NCI-H2196 (cell line): Measurements from ENCODE around the gene CPLX4.
"Not testable (repeated sequence)": the region's sequence is repeated elsewhere in the genome, so short reads cannot be mapped to it uniquely, and the experiment has no call there.

Experiments used
- DNase-seq: peaks from one replicate; lab custom pipeline; 2025; ENCODE audit not compliant: unreplicated experiment; lab: John Stamatoyannopoulos, UW

CPLX4 gene

DNA sequence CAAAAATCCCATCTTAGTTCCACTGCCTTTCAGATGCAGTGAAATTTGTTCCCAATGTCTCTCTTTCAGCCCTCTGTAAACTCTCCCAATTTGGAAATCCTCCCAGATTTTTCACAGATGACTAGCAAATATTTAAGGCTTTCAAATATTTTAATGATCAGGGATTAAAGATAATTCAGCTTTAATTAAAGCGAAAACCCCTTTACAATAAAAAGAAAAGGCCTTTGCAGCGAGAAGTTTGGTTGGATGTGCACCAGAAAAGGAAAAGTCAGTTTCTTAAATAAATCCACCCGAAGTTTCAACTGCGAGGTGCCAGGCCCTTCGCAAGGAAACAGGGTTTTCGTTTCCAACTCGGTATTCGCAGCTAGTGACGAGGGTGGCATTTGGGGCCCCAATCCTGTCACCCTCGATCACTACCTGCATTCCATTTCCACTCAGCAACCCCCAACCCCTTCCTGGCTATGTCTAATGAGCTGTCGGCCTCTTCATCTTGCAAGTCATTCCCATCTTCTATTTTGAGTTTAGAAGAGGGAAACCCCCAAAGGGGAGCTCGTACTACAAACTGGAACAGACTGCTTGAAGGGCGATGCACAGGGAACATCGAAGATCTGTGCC is 46.7 kb downstream of the CPLX4 start:
- DNase-seq: no peak

- DNase-seq: no peak
Observed at GRCh38 chr18:59270689-59271257, 47.7 kb downstream of the CPLX4 start.

DNA sequence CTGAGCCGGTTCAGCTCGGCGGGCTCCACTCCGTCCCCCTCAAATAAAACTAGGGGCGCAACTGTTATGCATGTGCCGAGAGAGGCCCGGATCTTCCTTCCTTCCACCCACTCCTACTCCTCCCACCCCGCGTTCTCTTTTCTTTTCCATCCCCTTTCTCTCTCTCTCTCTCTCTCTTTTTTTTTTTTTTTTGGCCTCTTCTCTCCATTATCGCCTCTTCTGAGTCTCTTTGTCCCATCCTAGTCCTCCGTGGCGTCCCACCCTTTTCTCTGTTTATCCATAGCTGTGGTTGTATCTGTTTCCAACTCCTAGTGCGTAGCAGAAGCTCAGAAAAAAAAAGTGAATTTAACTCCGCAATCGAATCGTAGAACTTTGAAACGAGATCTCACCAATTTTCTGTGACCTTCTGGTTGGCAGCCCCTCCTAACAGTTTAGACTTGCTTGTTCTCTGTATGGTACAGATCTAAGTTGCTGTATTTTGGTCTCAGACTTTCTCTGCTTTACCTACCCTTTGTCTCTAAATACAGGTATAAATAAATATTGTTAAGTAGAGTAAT is 48.8 kb downstream of the CPLX4 start:
- no peak for DNase-seq

- DNase-seq: peak; percentile 54
Observed at GRCh38 chr18:59268721-59269562, 49.5 kb downstream of the CPLX4 start.

GRCh38 chr18:59268127-59268720 is 50.2 kb downstream of the CPLX4 start:
- no peak for DNase-seq

- no peak for DNase-seq
Observed at GRCh38 chr18:59267503-59268126, 50.8 kb downstream of the CPLX4 start.

DNA sequence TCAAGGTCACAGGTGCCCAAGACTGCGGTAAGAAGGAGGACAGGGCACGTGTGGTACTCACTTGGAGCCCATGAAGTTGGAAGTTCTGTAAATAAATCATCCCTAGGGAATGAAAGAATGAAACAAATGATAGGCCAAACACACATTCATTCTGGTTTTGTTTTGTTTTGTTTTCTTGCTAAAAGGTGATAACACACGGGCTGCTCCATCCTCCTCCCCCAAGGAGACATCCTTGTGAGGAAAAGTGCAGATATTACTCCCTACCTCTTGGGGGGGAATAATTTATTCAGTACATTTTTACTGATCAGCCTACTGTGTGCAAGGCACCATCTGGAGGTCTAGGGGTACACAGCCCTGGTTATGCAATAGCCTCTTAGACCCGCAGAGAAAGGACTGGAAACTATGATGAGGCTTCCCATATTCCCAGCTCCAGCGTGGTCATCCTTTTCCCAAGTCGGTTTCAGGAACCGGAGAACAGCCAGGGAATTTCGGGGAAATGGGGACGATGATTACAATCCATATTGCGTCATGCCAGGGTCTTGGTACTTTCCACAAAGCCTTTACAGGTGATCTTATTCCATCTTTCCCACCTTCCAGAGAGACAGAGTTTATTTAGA is 51.5 kb downstream of the CPLX4 start:
- DNase-seq: no peak

DNA sequence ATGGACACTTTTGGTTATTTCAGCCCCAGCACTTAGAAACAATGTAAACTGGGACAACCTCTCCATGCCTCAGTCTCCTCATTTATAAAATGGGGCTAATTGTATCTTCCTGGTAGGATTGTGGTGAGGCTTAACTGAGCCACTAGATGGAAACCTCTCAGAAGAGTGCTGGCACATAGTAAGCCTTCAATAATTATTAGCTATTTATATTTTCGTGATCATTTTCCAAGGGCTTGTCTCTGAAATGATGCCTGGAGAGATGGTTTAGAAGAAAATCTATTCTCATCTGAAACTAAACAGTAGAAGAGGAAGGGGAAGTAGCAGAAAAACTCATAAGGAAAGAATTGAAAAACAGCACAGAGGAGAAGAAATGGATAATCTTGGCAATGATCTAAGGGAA is 52.0 kb downstream of the CPLX4 start:
- no peak for DNase-seq

DNA sequence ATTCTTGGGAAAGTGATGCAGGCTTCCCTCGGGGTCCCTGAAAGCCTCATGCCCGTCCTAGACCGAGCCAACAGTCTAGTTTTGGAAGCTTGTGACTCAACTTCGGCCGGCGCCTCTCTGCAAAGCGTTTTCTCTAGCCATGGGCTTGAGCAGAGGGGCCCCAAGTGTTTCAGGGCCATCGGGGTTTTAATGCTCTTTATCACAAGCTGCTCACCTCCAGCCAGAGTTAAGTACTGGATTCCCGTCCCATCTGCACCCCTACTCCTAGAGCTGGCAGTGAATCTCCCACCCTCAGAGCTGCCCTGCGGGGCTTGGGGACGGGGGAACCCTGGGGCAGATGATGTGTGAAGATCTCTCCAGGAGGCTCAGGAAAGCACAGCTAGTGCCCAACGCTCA is 52.5 kb downstream of the CPLX4 start:
- DNase-seq: no peak

DNA sequence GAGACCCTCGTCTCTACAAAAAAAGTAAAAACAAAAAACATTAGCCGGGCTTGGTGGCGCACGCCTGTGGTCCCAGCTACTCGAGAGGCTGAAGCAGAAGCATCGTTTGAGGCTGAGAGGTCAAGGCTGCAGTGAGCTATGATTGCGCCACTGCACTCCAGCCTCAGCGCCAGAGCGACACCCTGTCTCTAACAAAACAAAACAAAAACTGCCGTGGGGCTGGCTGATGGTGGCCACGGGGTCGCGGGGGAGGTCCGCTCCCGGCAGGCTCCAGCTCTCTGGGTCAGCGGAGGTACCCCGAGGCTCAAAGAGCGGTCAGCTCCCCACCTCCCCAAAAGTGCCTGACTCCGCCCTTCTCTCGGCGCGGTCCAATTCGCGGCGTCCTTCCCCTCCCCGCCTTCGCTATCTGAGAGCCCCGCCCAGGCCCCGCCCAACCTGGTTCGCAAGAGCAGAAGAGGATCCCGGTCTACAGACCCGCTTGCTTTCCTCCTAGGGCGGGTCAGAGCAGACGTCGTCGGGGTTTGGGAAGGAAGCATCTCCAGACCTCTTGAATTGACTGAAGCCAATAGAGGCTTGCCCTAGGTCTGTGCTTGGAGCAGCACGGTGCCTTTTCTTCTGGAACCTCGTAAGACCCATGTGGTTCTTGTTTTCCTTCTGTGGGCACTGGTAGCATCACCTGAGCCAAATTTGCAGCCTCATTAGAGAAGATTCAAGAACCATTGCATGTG is 53.0 kb downstream of the CPLX4 start:
- DNase-seq: no peak

DNA sequence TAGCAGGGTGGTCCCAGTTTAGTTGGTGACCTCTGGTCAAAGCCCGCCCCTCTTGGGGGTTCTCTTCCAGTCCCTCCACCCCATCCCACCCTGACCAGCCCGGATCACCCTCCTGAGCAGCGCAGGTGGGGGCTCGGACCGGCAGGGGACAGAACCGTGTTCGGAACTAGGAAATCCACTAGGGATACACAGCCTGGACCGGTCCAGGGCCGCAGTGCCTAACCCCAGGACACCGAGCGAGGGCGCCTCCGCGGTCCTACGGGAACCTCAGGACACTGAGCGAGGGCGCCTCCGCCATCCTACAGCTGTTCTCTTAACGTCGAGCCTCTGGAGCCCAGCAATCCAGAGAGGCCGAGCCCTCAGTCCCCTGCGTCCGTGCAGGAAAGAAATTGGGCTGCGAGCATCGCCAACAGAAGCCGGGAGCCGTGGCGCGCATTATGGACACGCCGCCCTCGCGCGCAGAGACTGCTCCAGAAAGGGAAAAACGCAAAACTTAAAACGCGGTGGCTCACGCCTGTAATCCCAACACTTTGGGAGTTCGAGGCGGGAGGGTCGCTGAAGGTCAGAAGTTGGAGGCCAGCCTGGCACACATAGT is 53.7 kb downstream of the CPLX4 start:
- no peak for DNase-seq

DNA sequence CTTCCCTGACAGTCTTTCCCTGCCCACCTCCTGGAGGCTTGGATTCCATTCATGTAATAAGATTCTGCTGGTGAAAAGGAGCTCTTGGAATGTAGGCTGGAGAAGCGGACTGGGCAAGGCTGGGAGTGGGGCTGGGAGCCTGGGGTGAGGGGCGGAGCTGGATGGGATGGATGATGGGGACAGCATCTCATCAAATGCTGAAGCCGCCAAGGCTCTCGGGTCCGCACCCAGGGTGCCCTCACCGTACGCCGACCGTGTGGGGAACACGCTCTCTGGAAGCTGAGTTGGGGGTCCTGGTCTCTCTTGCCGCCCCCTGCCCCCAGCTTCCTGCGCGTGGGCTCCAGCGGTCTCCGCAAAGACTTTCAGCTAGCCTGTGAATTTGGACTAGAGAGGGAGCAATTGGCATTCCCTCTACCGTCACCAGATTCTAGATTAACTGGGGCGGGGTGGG is 54.3 kb downstream of the CPLX4 start:
- DNase-seq: no peak

DNA sequence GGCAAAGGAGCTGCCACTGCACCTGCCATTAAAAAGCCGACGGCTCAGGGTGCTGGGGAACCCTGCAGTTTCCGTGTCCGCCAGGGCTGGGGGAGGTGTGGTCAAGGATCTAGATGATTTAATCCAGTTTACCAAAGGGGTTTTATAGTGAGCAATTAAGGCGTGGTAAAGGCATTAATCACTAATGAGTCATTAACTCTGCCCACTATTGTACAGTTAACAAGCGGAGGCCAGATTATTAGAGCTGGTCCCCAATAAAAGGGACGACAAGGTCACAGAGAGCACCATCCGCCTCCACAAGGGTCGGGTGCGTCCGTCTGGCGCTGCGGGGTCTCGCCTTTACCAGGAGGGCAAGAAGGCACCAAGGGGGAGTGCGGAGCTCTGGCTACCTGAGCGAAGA is 54.8 kb downstream of the CPLX4 start:
- no peak for DNase-seq

DNA sequence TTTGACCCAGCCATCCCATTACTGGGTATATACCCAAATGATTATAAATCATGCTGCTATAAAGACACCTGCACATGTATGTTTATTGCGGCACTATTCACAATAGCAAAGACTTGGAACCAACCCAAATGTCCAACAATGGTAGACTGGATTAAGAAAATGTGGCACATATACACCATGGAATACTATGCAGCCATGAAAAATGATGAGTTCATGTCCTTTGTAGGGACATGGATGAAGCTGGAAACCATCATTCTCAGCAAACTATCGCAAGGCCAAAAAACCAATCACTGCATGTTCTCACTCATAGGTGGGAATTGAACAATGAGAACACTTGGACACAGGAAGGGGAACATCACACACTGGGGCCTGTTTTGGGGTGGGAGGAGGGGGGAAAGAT is 56.2 kb downstream of the CPLX4 start:
- not testable (repeated sequence) for DNase-seq

- DNase-seq: not testable (repeated sequence)
Observed at GRCh38 chr18:59261842-59262241, 56.6 kb downstream of the CPLX4 start.

- not testable (repeated sequence) for DNase-seq
Observed at GRCh38 chr18:59255491-59255890, 63.0 kb downstream of the CPLX4 start.

GRCh38 chr18:59249199-59249774 is 69.2 kb downstream of the CPLX4 start:
- peak; percentile 81 for DNase-seq

DNA sequence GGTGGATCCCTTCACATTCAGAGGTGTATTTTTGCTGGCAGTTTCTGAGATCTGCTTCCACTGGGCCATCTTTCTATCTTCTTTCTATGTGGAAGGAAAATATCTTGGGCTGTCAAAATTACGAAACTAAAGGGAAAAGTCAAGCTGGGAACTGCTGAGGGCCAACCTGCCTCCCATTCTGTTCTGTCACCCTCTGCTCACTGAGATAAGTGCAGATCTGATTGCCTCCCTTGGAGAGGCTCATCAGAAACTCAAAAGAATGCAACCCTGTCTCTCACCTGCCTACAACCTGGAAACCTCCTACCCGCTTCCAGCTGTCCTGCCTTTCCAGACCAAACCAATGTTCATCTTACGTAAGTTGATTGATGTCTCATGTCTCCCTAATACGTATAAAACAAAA is 71.7 kb downstream of the CPLX4 start:
- no peak for DNase-seq
